GM12872 (cell line): ENCODE measurements around the gene ANKRD10.

Experiments used
- CTCF ChIP-seq: IDR thresholded peaks from 3 replicates; pipeline ENCODE4 v1.5.1; 2011; ENCODE audit warnings: low read depth, mild to moderate bottlenecking, low read length, moderate library complexity; ENCODE audit not compliant: insufficient read depth

The ANKRD10 gene

DNA sequence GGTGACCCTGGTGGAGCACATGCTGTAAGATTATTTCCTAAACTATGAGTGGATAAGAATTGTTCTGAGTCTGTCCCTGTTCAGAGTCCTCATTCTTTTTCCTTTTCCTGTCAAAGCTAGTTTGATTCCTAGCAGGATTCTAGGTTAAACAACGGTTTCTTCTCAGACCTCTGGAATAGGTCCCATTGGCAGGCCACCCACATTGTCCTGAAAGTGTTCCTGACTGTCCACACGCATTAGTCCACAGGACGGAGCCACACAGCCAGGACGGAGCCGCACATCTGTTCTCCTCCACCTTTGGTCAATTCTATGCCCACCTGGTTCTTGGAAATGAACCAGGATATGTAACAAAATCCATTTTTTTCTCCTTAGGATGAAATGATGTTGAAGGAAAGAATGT is 46.1 kb downstream of the ANKRD10 start:
- no peak for TF ChIP-seq CTCF

DNA sequence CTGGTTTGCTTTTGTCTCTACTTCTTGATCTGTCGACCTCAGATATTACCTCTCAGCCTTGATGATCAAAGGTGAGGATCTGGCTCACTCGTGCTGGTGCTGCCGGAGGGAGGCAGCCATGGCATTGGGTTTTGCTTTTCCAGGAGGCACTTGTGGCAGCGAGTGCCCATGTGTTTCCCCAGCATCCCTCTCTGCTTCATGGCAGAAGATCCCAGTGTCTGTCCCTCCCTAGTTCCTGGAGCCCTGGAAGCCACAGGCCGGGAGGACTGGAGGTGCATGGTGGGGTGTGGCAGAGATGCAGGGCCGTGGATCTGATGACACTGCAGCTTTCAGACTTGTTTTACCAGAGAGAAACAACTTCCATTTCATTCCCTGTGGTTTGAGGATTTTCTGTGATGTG is 47.5 kb downstream of the ANKRD10 start:
- TF ChIP-seq CTCF: no peak

DNA sequence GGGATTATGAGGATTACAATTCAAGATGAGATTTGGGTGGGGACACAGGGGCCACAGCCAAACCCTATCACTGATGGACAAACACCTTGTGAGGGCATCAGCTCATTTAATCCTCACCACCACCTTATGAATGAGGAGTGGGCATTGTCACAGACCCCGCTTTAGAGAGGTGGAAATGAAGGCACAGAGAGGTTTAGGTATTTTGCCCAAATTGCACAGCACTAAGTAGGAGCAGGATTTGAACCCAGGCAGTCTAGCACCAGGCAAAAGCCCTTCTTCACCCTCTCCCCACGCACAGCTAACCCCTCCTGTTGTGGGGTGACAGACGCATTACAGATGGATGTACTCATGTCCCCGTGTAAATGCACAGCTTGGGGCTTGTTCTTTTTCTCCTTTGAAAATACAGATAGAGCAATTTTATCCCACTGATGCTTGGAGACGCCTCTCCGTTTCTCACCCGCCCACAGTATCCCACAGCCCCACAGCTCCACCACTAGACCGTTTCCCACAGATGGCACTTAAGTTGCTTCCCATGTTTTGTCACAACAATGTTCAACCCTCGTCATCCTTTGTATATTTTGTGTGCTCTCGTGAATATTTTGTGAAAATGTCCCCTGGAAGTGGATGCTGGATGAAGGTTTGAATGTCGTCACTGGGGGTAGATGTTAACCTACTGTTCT is 48.2 kb downstream of the ANKRD10 start:
- no peak for TF ChIP-seq CTCF

GRCh38 chr13:110863685-110864084 is 51.2 kb downstream of the ANKRD10 start:
- TF ChIP-seq CTCF: no peak

GRCh38 chr13:110860983-110861382 is 53.9 kb downstream of the ANKRD10 start:
- TF ChIP-seq CTCF: no peak

DNA sequence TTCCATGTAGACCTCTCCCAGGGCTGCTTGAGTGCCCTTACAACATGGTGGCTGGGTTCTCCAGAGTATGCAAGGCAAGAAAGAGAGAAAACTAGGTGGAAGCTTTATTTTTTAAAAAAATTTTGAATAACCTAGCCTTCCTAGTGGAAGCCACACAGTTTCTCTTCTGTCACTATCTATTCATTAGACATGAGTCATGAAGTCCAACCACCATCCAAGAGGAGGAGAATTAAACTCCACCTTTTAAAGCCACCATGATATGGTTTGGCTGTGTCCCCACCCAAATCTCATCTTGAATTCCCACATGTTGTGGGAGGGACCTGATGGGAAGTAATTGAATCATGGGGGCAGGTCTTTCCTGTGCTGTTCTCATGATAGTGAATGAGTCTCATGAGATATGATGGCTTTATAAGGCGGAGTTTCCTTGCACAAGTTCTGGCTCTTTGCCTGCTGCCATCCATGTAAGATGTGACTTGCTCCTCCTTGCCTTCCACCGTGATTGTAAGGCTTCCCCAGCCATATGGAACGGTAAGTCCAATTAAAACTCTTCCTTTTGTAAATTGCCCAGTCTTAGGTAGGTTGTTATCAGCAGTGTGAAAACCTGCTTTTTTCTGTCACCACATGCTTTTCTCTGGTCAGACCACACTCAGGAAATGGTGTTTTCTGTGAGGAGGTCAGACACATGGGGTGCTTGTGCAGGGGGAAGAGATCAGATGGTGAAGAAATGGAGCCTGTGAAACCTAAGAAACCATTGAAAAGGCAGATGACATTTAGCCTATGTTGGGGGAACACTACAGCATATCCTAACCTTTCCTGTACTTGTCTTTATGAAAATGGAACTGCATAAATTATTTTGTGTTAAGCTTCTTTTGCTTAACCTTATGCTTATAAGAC is 57.7 kb downstream of the ANKRD10 start:
- TF ChIP-seq CTCF: no peak

DNA sequence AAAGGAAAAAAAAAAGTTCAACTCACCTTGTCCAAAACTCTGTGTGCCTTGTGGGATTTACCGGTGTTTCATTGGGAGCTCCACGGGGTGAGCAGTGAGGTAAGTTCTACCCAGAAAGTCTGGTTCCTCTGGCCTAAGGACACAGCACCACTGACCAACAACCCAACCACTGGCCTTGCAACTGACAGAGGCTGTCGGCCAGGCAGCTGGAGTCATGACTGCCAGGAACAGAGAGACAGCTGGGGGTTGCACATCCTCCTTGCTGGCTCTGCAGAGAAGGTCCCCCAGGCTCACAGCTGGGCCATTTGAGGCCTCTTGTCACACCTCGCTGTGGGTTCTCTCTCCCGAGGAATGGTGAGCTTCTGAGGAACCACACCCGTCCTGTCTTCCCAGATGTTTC is 59.5 kb downstream of the ANKRD10 start:
- no peak for TF ChIP-seq CTCF
